Erythroblast (primary cell): ENCODE results near the gene SRM.

Experiments used
- GATA1 ChIP-seq: IDR thresholded peaks from 2 replicates; pipeline ENCODE4 v1.6.1; 2011; ENCODE audit warnings: low read depth, mild to moderate bottlenecking, control low read depth, low read length, moderate library complexity
- POLR2A ChIP-seq: IDR thresholded peaks from 2 replicates; pipeline ENCODE4 v1.6.1; 2011; ENCODE audit warnings: mild to moderate bottlenecking, low read length

DNA sequence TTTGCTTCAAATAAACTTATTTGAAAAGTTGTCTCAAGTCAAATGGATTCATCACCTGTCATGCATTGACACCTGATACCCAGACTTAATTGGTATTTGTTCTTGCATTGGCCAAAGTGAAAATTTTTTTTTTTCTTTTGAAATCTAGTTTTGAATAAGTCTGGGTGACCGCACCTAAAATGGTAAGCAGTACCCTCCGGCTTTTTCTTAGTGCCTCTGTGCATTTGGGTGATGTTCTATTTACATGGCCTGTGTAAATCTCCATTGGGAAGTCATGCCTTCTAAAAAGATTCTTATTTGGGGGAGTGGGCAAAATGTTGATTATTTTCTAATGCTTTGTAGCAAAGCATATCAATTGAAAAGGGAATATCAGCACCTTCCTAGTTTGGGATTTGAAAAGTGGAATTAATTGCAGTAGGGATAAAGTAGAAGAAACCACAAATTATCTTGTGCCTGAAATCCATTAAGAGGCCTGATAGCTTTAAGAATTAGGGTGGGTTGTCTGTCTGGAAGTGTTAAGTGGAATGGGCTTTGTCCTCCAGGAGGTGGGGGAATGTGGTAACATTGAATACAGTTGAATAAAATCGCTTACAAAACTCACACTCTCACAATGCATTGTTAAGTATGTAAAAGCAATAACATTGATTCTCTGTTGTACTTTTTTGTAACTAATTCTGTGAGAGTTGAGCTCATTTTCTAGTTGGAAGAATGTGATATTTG, 35.5 kb downstream of the SRM start:
- no peak for TF ChIP-seq POLR2A
- TF ChIP-seq GATA1 = no peak
